GM18858 (cell line): ENCODE measurements around the gene SLC35E4.
"Not testable (repeated sequence)": the region's sequence is repeated elsewhere in the genome, so short reads cannot be mapped to it uniquely, and the experiment has no call there.

Source experiments
- ATAC-seq: cut with Tn5 transposase; IDR thresholded peaks from one replicate; pipeline ENCODE4 v1.9.1; 2021; ENCODE audit not compliant: unreplicated experiment

Gene SLC35E4

GRCh38 chr22:30635273-30636225, at the start of gene SLC35E4:
TSS of gene SLC35E4 (plus strand) at chr22:30635781. CDS start at chr22:30636451, 670 bp downstream.
- no peak for ATAC-seq

DNA sequence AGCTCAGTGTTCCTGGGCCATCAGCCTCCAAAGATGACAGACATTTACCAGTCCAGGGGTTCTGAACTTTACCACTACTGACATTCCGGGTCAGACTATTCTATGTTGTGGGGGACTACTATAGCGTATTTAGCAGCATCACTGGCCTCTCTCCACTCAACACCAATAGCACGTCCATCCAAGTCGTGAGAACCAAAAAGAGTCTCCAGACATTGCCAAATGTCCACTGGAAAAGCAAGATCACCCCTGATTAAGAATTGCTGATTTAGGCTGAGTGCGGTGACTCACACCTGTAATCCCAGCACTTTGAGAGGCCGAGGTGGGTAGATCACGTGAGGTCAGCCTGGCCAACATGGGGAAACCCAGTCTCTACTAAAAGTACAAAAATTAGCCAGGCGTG, 49.2 kb upstream of the SLC35E4 start:
- ATAC-seq: no peak

GRCh38 chr22:30591191-30591587, 44.4 kb upstream of the SLC35E4 start:
- no peak for ATAC-seq

DNA sequence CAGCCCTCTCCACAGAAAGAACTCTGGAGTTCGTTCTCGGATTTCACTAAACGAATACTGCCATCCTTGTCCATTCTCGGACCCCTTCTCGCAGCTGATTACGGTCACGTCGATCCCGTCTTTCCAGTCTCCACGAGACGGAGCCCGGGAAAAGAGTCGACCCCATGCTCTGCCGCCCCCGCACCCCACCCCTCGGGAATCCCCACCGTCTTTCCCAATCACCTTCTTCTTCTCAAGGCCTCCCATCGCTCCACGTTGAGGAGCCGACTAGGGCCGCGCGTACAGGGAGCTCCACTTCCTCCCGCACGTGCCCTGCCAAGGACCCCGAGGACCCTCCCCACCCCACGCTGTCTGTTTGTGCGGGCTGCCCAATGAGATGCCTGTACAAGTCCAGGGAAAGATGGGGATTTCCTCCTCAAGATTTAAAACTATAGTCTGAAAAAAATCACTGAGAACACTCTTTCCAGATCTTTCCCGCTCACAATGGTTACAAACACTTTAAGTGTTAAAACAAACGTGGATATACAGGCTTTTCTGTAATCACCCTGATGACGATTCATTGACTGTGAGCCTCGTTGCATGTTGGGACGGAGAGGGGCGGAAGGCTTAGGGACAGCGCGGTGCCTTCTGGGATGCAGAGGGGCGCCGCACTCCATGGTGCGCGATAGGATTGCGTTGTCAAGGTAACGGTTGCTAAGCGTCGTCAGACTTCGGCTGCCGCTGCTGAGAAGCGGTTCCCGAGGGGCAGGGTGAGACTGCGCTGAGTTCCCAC, 43.8 kb upstream of the SLC35E4 start, which contains the start of gene PES1:
PES1 (minus strand) TSS at position 323 of the 772 bp plus-strand sequence; CDS start at position 246, 77 bp downstream.
- peak; percentile 88 for ATAC-seq

GRCh38 chr22:30592360-30592713, 43.2 kb upstream of the SLC35E4 start:
- not testable (repeated sequence) for ATAC-seq

DNA sequence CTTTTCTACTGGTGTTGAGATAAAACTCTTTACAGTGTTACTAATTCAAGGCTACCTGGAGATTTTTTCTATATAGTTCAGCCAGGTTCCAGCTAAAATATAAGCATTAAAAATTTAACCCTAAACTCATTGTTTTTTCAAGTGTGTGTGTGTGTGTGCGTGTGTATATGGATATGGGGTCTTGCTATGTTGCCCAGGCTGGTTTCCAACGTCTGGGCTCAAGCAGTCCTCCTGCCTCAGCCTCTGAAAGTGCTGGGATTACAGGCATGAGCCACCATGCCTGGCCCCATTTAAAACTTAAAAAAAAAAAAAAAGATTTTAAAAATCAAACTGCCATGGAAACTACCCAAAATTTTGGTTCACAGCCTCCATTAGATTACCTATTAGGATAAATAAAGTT, 39.4 kb upstream of the SLC35E4 start:
- ATAC-seq: no peak

DNA sequence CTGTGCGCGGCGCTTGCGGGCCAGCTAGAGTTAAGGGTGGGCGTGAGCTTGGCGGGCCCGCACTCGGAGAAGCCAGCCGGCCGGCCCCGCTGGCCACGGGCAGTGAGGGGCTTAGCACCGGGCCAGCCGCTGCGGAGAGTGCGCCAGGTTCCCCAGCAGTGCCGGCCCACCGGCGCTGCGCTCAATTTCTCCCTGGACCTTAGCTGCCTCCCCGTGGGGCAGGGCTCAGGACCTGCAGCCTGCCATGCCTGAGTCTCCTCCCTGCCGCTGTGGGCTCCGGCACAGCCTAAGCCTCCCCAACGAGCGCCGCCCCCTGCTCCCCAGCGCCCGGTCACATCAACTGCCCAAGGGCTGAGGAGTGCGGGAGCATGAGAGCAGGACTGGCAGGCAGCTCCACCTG, 38.7 kb upstream of the SLC35E4 start:
- ATAC-seq: no peak

- no peak for ATAC-seq
Measured at GRCh38 chr22:30598986-30599385, 36.6 kb upstream of the SLC35E4 start.

GRCh38 chr22:30600921-30601320, 34.7 kb upstream of the SLC35E4 start:
- ATAC-seq: no peak

DNA sequence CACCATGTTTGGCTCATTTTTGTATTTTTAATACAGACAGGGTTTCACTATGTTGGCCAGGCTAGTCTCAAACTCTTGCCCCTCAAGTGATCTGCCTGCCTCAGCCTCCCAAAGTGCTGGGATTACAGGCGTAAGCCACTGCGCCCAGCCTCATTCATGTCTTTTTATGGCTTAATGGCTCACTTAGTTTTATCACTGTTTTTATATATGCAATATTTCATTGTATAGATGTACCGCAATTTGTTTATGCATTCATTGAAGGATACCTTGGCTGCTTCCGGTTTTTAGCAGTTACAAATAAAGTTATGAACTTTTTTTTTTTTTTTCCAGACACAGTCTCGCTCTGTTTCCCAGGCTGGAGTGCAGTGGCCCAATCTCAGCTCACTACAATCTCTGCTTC, 34.1 kb upstream of the SLC35E4 start:
- no peak for ATAC-seq

DNA sequence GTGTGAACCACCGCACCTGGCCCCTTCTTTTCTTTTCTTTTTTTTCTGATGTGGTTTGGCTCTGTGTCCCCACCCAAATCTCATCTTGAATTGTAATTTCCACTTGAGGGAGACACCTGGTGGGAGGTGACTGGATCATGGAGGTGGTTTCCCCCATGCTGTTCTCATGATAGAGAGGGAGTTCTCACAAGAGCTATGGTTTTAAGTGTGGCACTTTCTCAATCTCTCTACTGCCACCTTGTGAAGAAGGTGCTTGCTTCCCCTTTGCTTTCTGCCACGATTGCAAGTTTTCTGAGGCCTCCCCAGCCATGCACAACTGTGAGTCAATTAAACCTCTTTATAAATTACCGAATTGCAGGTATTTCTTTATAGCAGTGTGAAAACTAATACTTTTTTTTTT, 33.5 kb upstream of the SLC35E4 start:
- no peak for ATAC-seq

DNA sequence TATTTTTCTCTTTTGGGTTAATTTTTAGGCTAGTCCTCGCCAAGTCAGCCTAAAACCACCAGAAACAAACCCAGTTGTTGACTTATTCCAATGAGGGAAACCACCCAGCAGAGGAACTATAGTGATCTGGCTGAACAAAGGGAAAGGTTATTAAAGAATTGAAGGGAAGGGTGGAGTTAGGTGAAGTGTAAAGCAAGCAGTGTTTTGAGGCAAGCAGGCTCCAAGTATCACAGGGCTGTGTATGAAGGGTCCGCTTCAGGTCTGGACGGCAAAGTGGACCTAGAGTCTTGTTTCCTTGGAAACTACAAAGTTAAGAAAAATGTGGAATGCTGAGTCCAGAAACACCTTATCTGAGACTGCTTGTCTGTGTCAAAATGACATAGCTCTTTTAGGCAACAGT, 31.8 kb upstream of the SLC35E4 start:
- ATAC-seq: no peak

- no peak for ATAC-seq
Measured at GRCh38 chr22:30604723-30605122, 30.9 kb upstream of the SLC35E4 start.

DNA sequence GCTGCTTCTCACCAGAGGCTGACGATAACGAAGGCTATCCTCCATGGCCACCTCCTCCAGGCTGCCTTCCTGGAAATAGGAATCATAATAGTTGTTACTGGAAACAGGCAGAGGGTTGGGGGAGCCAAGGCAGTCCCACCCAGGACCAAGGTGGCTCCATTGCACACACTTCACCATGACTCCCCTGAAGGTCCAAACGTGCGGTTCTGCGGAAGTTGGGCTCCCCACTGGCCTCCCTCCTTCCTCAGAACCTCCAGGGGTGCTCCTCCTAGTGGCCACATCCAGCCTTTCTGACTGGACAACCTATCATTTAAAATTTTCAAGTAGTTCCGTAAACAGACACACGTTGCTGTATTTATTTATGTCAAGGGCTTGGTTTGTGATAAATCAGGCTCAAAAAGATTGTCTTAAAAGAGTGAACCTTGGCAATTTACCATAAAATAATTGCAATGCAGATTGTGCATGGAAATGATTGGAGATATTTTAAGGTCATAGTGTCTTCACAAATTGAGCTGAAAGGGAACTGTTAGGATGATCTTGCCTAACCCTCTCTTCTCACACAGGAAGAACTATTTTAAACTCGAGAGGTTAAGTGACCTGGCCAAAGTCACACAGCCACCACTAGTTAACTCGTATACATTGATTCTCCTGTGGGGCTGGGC, 30.0 kb upstream of the SLC35E4 start:
- no peak for ATAC-seq

DNA sequence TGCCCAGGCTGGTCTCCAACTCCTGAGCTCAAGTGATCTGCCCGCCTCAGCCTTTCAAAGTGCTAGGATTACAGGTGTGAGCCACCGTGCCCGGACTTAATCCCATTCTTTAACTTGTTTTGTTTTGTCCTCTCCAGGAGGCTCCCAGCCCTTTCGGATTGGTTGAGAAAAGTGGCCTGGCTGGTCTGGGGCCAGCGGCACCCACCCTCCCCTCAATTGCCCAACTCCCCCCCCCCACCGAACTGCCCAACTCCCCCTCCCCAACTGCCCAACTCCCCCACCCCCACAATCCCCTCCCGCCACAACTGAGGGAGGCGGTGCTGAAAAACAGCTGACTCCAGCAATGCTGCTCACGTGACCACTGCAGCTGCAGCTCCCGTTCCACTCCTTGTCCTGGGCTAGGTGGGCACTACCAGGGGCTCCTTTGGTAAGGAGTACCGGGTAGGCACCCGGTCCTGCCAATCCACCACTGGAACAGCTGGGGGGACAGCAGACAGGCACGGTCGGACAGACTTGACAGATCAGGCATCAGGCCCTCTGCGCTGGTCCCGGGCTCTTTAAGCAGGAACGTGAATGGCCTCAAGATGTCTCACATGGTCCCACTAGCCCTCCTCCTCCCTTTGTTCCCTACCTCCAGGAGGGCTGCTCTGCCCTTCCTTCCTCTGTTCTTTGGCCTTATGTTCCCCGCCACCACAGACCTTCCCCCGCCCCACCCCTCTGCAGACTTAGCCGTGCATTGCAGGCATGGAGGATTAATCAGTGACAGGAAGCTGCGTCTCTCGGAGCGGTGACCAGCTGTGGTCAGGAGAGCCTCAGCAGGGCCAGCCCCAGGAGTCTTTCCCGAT, 28.9 kb upstream of the SLC35E4 start, which contains the start of gene TCN2:
TCN2 (plus strand) TSS at position 720 of the 845 bp plus-strand sequence. CDS start 158 bp downstream, outside the sequence.
- no peak for ATAC-seq

- ATAC-seq: no peak
Measured at GRCh38 chr22:30607300-30607930, 28.2 kb upstream of the SLC35E4 start.

- ATAC-seq: no peak
Measured at GRCh38 chr22:30607939-30608338, 27.6 kb upstream of the SLC35E4 start.

GRCh38 chr22:30609260-30610185, 26.1 kb upstream of the SLC35E4 start:
- ATAC-seq: no peak

DNA sequence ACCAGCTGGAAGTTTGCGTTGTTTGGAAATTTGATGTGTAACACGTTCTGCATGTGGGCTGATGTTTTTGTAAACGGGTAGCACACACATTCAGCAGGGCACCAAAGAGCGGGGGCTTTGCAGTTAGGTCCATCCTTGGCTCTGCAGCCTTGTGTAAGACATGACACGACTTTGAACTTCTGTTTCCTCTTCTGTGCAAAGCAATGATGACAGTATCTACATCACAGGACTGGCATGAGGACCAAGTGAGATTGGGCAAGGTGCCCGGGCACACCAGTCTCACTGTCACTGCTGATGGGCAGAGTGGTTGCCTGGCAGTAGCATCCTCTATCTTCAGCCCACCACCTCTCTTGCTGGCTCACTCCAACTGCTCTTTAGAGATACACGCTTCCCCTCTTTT, 25.3 kb upstream of the SLC35E4 start:
- ATAC-seq: no peak
